Measurements from ENCODE around the gene UBE2G2. TPM values are rescaled to one million over a fixed set of nuclear protein-coding genes. Genes with fewer than 3 reads are reported as not detected.
"Not testable (repeated sequence)": the region's sequence is repeated elsewhere in the genome, so short reads cannot be mapped to it uniquely, and the experiment has no call there.

UBE2G2 gene
- polyA plus RNA-seq, 12 donors = 63.0 to 863 (median 98.5) TPM

GRCh38 chr21:44838039-44838895 lies 36.6 kb upstream of the UBE2G2 start:
- no peak for DNase-seq

GRCh38 chr21:44837537-44837936 lies 35.9 kb upstream of the UBE2G2 start:
- DNase-seq = no peak

GRCh38 chr21:44836666-44837471 lies 35.2 kb upstream of the UBE2G2 start:
- no peak for DNase-seq

GRCh38 chr21:44836349-44836665 lies 34.7 kb upstream of the UBE2G2 start:
- no peak for DNase-seq

- DNase-seq = no peak
These were observed 34.0 kb upstream of the UBE2G2 start for GRCh38 chr21:44835647-44835973.

GRCh38 chr21:44834951-44835646 lies 33.5 kb upstream of the UBE2G2 start:
- DNase-seq = no peak

GRCh38 chr21:44834231-44834950 lies 32.8 kb upstream of the UBE2G2 start:
- DNase-seq = no peak

- no peak for DNase-seq
These were observed 32.0 kb upstream of the UBE2G2 start for GRCh38 chr21:44833663-44834062.

GRCh38 chr21:44832516-44833255 lies 31.1 kb upstream of the UBE2G2 start:
- not testable (repeated sequence) for DNase-seq

- no peak for DNase-seq
These were observed 29.7 kb upstream of the UBE2G2 start for GRCh38 chr21:44831227-44831860.

GRCh38 chr21:44829507-44830092 lies 28.0 kb upstream of the UBE2G2 start:
- DNase-seq = no peak

- no peak for DNase-seq
These were observed 26.9 kb upstream of the UBE2G2 start for GRCh38 chr21:44828362-44829056.

GRCh38 chr21:44823179-44823660 lies 21.6 kb upstream of the UBE2G2 start:
- no peak for DNase-seq

GRCh38 chr21:44822484-44823178 lies 21.0 kb upstream of the UBE2G2 start:
- DNase-seq = no peak

- no peak for DNase-seq
These were observed 19.2 kb upstream of the UBE2G2 start for GRCh38 chr21:44820851-44821250.

- DNase-seq = no peak
These were observed 17.9 kb upstream of the UBE2G2 start for GRCh38 chr21:44819283-44820243.

- DNase-seq = no peak
These were observed 17.0 kb upstream of the UBE2G2 start for GRCh38 chr21:44818640-44819011.
